T47D (cell line): Measurements from ENCODE around the gene EXOC4.

Experiments
- DNase-seq, 2 experiments: peaks; one replicate each; pipeline versions ENCODE4 v3.0.0 to v3.0.0-alpha.2; 2011 to 2012; ENCODE audit warnings: low read depth in 1 of 2, low spot score in 1 of 2
- JUND ChIP-seq: IDR thresholded peaks from 2 replicates; pipeline ENCODE4 v1.6.1; 2012; ENCODE audit warnings: low read depth
- in situ Hi-C: cut with HindIII; loops from 2 replicates; pipeline ENCODE4 v1.10.0; 2016; ENCODE audit warnings: low sequenced_read_pairs, low pct_unique_long_range_greater_than_20kb

EXOC4 gene

GRCh38 chr7:133670250-133670649, 417.4 kb downstream of the EXOC4 start:
- no peak for DNase-seq
- in situ Hi-C loops, result no loop called here
- no peak for TF ChIP-seq JUND

GRCh38 chr7:133672866-133673265, 420.0 kb downstream of the EXOC4 start:
- DNase-seq, result no peak
- no peak for TF ChIP-seq JUND
- in situ Hi-C loops, result no loop called here

GRCh38 chr7:133674079-133674763, 421.3 kb downstream of the EXOC4 start:
- in situ Hi-C loops, result no loop called here
- TF ChIP-seq JUND, result no peak
- no peak for DNase-seq

- no peak for DNase-seq
- in situ Hi-C loops, result no loop called here
- no peak for TF ChIP-seq JUND
These were observed 422.8 kb downstream of the EXOC4 start for GRCh38 chr7:133675510-133676218.

- in situ Hi-C loops, result no loop called here
- DNase-seq, result no peak
- TF ChIP-seq JUND, result no peak
These were observed 424.0 kb downstream of the EXOC4 start for GRCh38 chr7:133676805-133677370.

- in situ Hi-C loops, result no loop called here
- no peak for TF ChIP-seq JUND
- no peak for DNase-seq
These were observed 425.4 kb downstream of the EXOC4 start for GRCh38 chr7:133678137-133678814.

GRCh38 chr7:133679977-133680376, 427.1 kb downstream of the EXOC4 start:
- in situ Hi-C loops, result no loop called here
- DNase-seq, result no peak
- no peak for TF ChIP-seq JUND

- in situ Hi-C loops, result no loop called here
- no peak for DNase-seq
- TF ChIP-seq JUND, result no peak
These were observed 428.7 kb downstream of the EXOC4 start for GRCh38 chr7:133681529-133681928.

GRCh38 chr7:133682364-133683181, 429.7 kb downstream of the EXOC4 start:
- DNase-seq, result no peak
- no peak for TF ChIP-seq JUND
- in situ Hi-C loops, result no loop called here

- in situ Hi-C loops, result no loop called here
- DNase-seq, result no peak
- TF ChIP-seq JUND, result no peak
These were observed 430.2 kb downstream of the EXOC4 start for GRCh38 chr7:133683182-133683454.

- TF ChIP-seq JUND, result no peak
- no peak for DNase-seq
- in situ Hi-C loops, result no loop called here
These were observed 435.8 kb downstream of the EXOC4 start for GRCh38 chr7:133688483-133689239.

GRCh38 chr7:133690740-133691139, 437.9 kb downstream of the EXOC4 start:
- in situ Hi-C loops, result no loop called here
- no peak for TF ChIP-seq JUND
- DNase-seq, result no peak
